Right renal cortex interstitium (tissue), 3 donors: ENCODE data around the gene NACA2. TPM values are rescaled to one million over a fixed set of nuclear protein-coding genes. Genes with fewer than 3 reads are reported as not detected.
A peak's percentile ranks its signal among the peaks of the same experiment; 100 is the strongest.
"Not testable (repeated sequence)": the region's sequence is repeated elsewhere in the genome, so short reads cannot be mapped to it uniquely, and the experiment has no call there.

Experiments
- DNase-seq, 3 donors: peaks; one replicate each; pipeline ENCODE4 v3.0.0-alpha.2; 2013; ENCODE audit warnings: low read depth in 3 of 3, low spot score in 2 of 3
- polyA plus RNA-seq, 3 donors: library from polyadenylated mRNA; unstranded; fragments of 120-200 nt; gene quantifications; one replicate each; pipeline ENCODE4 v1.2.1, GENCODE V29; 2013; ENCODE audit not compliant: insufficient read length in 3 of 3

Gene NACA2
- polyA plus RNA-seq: 1 to 10 TPM; 2.4 to 3.4 (median 2.9) TPM

DNA sequence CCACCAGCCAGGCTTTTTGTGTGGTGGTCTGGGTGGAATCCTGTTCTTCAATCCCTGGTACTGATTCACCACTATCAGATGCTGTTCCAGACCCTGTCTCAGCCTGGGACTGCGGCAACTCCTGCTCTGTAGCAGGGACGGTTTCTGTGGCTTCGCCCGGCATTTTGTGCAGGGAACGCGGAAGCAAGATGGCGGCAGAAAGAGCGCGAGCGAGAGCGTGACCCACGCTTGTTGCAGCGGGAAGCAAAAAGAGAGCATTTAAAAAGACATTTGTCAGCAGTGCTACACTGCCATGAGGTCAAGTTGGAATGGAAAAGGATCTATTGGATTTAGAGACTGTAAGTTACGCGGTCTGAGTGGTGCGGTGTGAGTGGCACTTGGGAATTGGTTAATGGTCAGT is at the start of gene NACA2:
NACA2 (minus strand) TSS at position 202 of the 400 bp plus-strand sequence; CDS start at position 163, 39 bp downstream.
- DNase-seq: no peak

DNA sequence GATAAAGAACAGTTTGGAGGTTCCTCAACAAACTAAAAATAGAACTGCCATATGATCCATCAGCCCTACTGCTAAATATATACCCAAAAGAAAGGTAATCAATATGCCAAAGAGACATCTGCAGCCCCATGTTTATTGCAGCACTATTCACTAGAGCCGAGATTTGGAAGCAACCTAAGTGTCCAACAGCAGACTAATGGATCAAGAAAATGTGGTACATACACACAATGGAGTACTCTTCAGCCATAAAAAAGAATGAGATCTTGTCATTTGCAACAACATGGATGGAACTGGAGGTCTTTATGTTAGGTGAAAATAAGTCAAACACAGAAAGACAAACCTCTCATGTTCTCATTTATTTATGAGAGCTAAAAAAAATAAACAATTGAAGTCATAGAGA is 48.8 kb upstream of the NACA2 start:
- no peak for DNase-seq

DNA sequence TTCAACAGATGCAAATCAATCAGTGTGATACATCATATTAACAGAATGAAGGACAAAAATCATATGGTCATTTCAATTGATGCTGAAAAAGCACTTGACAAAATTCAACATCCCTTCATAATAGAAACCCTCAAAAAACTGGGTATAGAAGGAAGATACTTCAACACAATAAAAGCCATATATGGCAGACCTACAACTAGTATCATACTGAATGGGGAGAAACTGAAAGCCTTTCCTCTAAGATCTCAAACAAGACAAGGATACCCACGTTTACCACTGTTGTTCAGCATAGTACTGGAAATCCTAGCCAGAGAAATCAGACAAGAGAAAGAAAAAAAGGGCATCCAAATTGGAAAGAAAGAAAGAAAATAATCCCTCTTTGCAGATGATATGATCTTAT is 47.1 kb upstream of the NACA2 start:
- DNase-seq: no peak

DNA sequence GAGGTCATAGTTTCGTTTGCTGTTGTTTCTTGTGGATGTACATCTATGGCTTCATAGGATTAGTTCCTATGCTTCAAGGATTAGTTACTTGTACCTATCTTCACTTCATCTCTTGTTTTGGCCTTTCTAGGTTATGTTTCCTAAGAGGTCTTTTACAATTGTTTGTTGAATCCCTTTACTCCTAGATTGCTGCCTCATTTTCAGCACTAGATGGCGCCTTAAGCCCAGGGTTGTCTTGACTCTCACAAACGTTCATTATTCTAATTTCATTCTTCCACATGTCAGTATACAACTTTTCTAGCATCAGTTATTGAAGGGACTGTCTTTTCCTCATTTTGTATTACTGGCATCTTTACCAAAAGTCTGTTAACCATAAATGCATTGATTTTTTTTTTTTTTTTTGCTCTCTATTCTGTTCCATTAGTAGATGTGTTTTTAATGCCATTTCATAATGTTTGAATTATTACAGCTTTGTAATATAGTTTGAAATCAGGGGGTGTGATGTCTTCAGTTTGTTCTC is 45.0 kb upstream of the NACA2 start:
- peak in 1 of 3 donors; percentile 12 for DNase-seq

DNA sequence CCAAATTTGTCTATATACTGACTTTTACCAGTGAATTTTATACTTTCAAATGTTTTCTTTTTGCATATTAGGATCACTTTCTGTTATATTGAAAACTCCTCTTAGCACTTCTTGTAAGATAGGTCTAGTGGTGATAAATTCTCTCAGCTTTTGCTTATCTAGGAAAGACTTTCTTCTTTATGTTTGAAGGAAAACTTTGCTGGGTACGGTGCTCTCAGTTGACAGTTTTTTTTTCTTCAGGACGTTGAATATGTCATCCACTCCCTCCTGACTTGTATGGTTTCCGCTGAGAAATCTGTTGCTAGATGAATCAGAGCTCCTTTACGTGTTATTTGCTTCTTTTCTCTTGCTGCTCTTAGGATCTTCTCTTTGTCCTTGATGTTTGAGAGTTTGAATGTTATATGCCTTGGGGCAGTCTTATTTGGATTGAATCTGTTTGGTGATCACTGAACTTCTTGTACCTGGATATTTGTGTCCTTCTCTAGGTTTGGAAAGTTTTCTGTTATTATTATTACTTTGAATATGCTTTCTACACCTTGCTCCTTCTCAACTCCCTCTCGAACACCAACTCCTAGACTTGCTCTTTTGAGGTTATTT is 44.0 kb upstream of the NACA2 start:
- no peak for DNase-seq

DNA sequence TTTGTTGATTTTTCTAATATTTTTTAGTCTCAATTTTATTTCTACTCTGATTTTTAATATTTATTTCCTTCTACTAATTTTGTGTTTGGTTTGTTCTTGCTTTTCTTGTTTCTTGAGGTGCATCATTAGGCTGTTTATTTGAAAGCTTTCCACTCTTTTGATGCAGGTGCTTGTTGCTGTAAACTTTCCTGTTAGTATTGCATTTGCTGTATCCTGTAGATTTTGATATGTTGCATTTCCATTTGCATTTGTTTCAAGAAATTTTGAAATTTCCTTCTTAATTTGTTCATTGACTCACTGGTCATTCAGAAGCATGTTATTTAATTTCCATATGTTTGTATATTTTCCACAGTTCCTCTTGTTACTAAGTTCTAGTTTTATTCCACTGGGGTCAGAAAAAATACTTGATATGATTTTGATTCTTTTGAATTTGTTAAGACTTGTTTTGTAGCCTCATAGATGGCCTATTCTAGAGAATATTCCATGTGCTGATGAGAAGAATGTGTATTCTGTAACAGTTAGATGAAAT is 43.1 kb upstream of the NACA2 start:
- no peak for DNase-seq

DNA sequence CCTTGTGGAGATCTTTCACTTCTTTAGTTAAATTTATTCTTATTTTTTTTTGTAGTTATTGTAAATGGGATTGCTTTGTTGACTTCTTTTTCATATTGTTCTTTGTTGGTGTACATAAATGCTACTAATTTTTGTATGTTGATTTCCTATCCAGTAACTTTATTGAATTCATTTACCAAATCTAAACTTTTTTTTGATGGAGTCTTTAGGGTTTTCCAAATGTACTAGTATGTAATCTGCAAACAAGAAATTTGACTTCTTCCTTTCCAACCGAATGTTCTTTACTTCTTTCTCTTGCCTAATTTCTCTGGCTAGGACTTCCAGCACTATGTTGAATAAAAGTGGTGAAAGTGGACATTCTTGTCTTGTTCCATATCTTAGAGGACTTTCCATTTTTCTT is 41.8 kb upstream of the NACA2 start:
- DNase-seq: no peak

DNA sequence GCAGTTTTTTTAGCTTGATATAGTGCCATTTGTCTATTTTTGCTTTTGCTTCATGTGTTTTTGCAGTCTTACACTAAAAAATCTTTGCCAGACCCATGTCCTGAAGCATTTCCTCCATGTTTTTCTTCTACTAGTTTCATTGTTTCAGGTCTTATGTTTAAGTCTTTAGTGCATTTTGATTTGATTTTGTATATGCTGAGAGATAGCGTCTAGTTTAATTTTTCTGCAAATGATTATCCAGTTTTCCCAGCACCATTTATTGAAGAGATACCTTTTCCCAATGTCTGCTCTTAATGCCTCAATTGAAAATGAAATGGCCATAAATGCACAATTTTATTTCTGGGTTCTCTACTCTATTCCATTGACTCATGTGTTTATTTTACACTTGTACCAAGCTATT is 40.8 kb upstream of the NACA2 start:
- DNase-seq: no peak

DNA sequence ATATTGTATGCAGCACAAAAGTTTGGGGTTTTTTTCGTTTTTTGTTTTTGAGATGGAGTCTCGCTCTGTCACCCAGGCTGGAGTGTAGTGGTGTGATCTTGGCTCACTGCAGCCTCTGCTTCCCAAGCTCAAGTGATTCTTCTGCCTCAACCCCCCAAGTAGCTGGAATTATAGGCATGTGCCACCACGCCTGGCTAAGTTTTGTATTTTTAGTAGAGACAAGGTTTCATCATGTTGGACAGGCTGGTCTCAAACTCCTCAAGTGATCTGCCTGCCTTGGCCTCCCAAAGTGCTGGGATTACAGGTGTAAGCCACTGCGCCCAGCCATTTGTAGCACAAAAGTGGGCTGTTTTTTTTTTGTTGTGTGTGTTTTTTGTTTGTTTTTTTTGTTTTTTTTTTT is 37.1 kb upstream of the NACA2 start:
- DNase-seq: not testable (repeated sequence)

DNA sequence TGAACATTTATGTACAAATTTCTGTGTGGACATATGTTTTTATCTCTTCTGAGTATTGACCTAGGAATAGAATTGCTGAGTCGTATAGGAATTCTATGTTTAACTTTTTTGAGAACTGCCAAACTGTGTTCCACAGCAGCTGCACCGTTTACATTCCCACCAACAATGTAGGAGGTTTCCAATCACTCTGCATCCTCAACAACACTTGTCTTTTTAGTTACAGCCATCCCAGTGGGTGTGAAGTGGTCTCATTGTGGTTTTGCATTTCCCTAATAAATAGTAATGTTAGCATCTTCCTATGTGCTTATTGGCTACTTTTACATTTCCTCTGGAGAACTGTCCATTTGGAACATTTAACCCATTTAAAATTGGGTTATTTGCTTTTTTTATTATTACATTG is 36.6 kb upstream of the NACA2 start:
- no peak for DNase-seq

DNA sequence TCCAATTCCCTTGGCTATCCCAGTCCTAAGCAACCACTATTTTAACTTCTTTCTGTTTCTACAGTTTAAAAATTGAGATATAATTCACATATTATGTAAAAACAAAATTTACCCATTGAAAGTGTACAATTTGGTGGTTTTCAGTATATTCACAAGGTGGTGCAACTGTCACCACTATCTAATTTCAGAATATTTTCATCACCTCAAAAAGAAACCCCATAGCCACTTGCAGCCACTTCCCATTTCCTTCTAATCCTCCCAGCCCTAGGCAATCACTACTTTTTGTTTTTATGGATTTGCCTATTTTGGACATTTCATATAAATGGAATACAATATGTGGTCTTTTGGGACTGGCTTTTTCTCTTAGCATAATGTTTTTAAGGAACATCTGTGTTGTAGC is 36.1 kb upstream of the NACA2 start:
- no peak for DNase-seq

DNA sequence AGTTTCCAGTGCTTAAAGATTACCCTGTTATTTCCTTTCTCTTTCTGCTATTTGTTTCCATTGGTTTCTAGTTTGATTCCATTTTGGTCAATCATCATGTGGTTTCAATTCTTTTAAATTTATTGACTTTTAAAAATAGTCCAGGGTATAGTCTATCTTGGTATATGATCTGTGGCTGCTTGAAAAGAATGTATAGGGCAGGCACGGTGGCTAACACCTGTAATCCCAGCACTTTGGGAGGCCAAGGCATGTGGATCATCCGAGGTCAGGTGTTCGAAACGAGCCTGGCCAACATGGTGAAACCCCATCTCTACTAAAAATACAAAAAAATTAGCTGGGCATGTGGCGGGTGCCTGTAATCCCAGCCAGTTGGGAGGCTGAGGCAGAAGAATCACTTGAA is 34.5 kb upstream of the NACA2 start:
- no peak for DNase-seq

DNA sequence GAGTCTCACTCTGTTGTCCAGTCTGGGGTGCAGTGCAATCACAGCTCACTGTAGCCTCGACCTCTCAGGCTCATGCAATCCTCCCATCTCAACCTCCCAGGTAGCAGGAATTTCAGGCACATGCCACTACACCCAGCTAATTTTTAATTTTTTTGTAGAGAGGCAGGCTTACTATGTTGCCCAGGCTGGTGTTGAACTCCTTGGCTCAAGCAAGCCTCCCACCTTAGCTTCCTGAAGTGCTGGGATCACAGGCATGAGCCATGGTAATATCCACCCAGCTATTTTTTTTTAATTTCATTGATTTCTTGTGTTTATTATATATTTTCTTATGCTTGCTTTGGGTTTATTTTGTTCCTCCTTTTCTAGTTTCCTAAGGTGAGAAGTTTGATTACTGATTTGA is 33.9 kb upstream of the NACA2 start:
- DNase-seq: no peak

DNA sequence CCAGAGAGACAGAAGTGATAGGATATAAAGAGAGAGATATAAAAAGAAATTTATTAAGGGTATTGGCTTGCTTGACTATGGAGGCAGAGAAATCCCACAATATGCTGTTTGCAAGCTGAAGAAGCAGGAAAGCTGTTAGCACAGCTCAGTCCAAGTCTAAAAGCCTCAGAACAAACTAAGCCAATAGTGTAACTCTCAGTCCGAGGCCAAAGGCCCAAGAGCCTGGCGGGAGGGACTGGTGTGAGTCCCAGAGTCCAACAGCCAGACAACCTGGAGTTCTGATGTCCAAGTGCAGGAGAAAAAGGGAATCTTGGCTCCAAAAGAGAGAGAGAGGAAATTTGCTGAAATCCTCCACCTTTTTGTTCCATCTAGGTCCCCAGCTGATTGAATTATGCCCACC is 30.3 kb upstream of the NACA2 start:
- no peak for DNase-seq

DNA sequence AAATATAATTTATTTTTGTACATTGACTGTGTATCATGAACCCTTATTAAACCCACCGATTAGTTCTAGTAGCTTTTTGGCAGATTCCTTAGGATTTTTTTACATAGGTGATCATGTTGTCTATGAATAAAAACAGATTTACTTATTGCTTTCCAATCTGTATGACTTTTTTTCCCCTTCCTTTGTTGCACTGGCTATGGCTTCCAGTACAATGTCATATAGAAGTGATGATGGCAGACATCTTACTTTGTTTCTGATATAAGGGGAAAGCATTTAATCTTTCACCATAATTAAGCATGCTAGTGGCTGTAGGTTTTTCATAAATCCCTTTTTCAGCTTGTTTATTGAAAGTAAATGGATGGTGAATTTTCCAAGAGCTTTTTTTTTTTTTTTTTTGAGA is 28.9 kb upstream of the NACA2 start:
- no peak for DNase-seq

DNA sequence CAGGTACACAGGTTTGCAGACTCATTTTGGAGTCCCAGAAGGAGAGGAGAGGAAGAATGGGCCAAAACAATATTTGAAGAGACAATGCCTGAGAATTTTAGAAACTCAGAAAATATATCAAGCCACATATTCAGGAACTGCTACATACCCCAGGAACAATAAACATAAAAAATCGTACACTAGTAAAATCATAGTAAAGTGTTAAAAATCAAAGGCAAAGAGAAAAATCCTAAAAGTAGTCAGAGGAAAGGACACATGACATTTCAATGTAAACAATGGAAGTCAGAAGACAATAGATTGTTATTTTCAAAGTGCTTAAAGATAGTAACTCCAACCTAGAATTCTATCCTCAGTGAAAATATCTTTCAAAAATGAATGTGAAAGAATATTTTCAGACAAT is 28.5 kb upstream of the NACA2 start:
- DNase-seq: no peak

DNA sequence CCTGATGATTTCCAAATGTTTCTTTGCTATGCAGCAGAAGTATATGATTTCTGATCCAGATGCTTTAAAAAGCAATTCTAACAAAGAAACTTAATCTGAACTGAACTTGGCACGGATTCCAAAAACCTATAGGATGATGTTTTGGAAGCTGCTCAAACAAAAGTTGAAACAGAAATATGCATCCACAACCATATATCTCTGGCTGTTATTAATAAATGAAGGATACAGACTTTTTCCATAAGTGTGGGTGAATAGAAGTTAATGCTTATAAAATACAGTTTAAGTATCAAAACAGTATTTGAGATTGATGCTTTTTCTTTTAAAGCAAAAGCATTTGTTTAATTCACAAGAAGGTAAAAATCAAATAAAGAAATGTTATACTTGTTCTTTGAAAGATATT is 27.9 kb upstream of the NACA2 start:
- no peak for DNase-seq

DNA sequence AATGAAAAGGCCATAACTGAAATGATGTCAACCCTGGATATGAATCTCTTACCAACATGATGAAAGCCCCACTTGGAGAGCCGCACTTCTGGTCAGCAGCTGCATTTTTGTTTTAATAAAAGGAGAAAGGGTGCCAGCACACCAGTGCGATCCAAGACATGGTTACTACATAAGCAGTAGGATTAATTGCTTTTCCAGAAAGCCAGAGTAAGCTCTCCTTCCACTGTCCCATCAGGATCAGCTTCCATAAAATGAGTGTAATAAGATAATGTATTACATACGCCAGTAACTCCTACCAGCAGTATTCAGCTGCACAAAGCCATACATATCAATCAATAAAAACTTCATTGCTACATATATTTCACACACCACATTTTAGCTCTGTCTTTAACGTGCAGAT is 26.3 kb upstream of the NACA2 start:
- DNase-seq: no peak

DNA sequence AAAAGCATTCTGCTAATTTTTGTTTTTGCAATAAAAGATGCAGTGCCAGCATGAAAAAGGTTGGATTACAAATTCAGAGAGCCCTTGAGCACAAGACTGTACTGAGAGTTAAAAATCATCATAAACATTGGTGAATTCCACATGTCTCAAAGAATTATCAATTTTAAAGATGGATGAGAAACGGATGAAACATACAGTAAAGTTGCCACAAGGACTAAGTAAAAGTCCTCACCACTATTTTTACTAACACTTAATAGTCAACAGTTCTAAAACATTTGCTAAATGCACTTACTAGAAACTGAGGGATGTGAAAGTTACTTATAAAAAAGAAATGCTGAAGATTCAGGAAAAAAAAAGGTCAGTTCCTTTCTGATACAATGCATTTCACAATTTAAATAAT is 25.8 kb upstream of the NACA2 start:
- DNase-seq: no peak

DNA sequence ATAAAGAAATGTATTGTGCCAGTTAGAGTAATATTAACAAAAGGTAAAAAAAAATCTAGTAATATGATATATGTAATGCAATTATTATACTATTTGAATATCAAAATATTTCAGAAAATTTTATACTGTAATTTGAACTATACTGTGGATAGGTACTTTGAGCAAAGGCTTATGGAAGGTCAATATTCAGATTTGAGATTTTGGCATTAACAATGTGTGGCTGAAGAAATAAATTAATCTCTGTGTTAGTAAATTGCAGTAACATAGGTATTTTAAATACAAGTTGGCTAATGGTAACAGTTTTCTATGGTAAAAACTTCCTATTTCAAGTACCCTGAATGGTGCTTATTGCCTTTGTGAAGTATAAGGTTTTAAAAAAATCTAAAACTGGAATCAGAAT is 23.2 kb upstream of the NACA2 start:
- no peak for DNase-seq

DNA sequence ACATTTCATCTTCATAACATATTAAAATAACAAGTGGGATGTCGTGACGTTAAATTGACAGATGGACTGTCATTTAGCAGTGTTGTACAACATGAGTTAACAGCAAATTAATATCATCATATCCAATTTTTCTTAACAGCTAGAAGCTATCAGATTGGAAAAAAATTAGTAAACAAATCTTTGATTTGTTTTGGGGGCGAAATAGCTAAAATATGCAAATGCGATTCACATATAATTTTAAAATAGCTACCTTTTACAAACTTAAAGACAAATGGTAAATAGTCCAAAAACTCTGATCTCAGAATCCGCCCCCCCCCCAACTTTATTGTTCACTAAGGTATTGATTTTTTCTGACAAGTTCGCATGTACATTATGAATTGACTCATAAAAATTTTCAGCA is 20.3 kb upstream of the NACA2 start:
- no peak for DNase-seq

DNA sequence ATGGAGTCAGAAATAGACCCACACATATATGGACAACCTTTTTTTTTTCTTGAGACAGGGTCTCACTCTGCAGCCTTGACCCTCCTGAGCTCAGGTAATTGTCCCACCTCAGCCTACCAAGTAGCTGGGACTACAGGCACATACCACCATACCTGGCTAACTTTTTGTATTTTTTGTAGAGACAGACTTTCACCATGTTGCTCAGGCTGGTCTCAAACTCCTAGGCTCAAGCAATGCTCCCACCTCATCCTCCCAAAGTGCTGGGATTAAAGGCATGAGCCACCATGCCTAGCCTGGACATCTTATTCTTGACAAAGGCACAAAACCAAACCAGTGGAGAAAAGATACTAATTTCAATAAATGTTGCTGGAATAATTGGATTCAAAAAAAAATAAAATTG is 14.7 kb upstream of the NACA2 start:
- no peak for DNase-seq

DNA sequence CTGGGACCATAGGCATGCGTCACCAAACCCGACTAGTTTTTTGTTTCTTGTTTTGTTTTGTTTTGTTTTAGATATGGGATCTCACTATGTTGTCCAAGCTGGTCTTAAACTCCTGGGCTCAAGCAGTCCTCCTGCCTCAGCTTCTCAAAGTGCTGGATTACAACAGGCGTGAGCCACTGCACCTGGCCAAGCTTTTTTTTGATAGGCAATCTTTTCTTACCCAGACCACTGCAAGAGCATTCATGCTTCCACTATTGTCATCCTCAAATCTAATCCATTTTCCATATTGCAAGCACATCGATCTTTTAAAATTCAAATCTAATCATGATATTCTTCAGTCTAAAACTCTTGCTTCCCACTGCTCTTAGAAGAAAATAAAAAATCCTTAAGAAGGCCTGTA is 10.3 kb upstream of the NACA2 start:
- no peak for DNase-seq
